ENCODE measurements around the gene PLXNB3. TPM values are rescaled to one million over a fixed set of nuclear protein-coding genes. Genes with fewer than 3 reads are reported as not detected.

PLXNB3 gene
- total RNA-seq, 2 donors from 2014 or later = 40.8 to 52.2 TPM

- Histone ChIP-seq H3K4me1 (ENCODE audit: control insufficient read depth in 1 of 2, low read depth in 2 of 2) (no peaks in the 10 kb centered on the region), H3K9me3 (no peaks in the 10 kb centered on the region), H3K36me3 (no peaks in the 10 kb centered on the region), H3K27ac (no peak overlapping the region), H3K27me3 (replicated peaks; ENCODE audit: insufficient read depth) (no peaks in the 10 kb centered on the region), H3K4me3 (no peak overlapping the region)
- no peak for DNase-seq (ENCODE audit: low spot score)
- ATAC-seq (ENCODE audit: insufficient number of reproducible peaks, low FRiP score, low read depth) = no peak
- TF ChIP-seq CTCF (IDR thresholded peaks at IDR 0.05) = no peak
These were observed 10.7 kb downstream of the PLXNB3 start for GRCh38 chrX:153774576-153775292.

GRCh38 chrX:153775293-153776119 lies 11.5 kb downstream of the PLXNB3 start:
- Histone ChIP-seq H3K4me3 (no peak overlapping the region), H3K4me1 (ENCODE audit: control insufficient read depth in 1 of 2, low read depth in 2 of 2) (peaks cover 0 to 5% of the 10 kb centered on the region in 2 donors), H3K27ac (no peak overlapping the region), H3K27me3 (replicated peaks; ENCODE audit: insufficient read depth) (no peaks in the 10 kb centered on the region), H3K9me3 (no peaks in the 10 kb centered on the region), H3K36me3 (no peaks in the 10 kb centered on the region)
- no peak for DNase-seq (ENCODE audit: low spot score)
- TF ChIP-seq CTCF (IDR thresholded peaks at IDR 0.05) = no peak
- no peak for ATAC-seq (ENCODE audit: insufficient number of reproducible peaks, low FRiP score, low read depth)

- TF ChIP-seq CTCF (IDR thresholded peaks at IDR 0.05) = no peak
These were observed 12.1 kb downstream of the PLXNB3 start for GRCh38 chrX:153776120-153776599.

GRCh38 chrX:153776611-153777045 lies 12.6 kb downstream of the PLXNB3 start:
- ATAC-seq (ENCODE audit: insufficient number of reproducible peaks, low FRiP score, low read depth) (no peak), DNase-seq (ENCODE audit: low spot score) (no peak)
- Histone ChIP-seq H3K4me1 (ENCODE audit: control insufficient read depth in 1 of 2, low read depth in 2 of 2) (peaks cover 0 to 16% of the 10 kb centered on the region in 2 donors), H3K27ac (no peak overlapping the region), H3K36me3 (no peaks in the 10 kb centered on the region), H3K4me3 (no peak overlapping the region), H3K9me3 (no peaks in the 10 kb centered on the region), H3K27me3 (replicated peaks; ENCODE audit: insufficient read depth) (no peaks in the 10 kb centered on the region)
- no peak for TF ChIP-seq CTCF (IDR thresholded peaks at IDR 0.05)

More at GRCh38 chrX:153776120-153776599, 12.1 kb downstream of the PLXNB3 start:
- H3K4me1 ChIP-seq (ENCODE audit: control insufficient read depth in 1 of 2, low read depth in 2 of 2) = peaks cover 0 to 11% of the 10 kb centered on the region in 2 donors
- H3K36me3 ChIP-seq = no peaks in the 10 kb centered on the region
- no peak overlapping the region for H3K27ac ChIP-seq
- DNase-seq (ENCODE audit: low spot score) (no peak), ATAC-seq (ENCODE audit: insufficient number of reproducible peaks, low FRiP score, low read depth) (no peak)
- no peak overlapping the region for H3K4me3 ChIP-seq
- no peaks in the 10 kb centered on the region for H3K27me3 ChIP-seq (replicated peaks; ENCODE audit: insufficient read depth)
- H3K9me3 ChIP-seq = no peaks in the 10 kb centered on the region
